Measurements from ENCODE around the gene ANKS3. TPM values are rescaled to one million over a fixed set of nuclear protein-coding genes. Genes with fewer than 3 reads are reported as not detected.
"Not testable (repeated sequence)": the region's sequence is repeated elsewhere in the genome, so short reads cannot be mapped to it uniquely, and the experiment has no call there.

The ANKS3 gene
- total RNA-seq, 4 donors from 2014 or later = 2.4 to 51.7 (median 33.1) TPM

DNA sequence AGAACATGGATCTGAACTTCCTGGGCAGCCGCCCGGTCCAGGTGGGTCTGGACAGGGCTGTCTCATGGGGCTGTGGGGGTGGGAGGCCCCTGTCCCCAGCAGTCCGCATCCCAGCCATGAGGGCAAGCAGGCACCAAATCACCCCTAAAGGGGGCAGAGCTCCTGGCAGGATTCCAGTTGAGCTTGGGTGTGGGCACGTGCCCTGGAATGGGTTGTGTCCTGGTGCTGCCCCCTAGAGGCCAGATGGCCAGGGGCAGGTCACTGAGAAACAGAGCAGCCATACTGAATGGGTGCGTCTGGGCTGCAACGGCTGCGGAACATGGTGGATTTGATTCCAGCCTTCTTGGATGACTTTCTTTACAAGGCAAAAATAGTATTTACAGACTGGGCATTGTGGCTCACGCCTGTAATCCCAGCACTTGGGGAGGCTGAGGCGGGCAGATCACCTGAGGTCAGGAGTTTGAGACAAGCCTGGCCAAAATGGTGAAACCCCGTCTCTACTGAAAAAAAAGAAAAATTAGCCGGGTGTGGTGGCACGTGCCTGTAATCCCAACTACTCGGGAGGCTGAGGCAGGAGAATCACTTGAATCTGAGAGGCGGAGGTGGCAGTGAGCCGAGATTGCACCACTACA lies 83.5 kb downstream of the ANKS3 start:
- H3K27ac ChIP-seq; H3K4me3 ChIP-seq; H3K4me1 ChIP-seq; H3K36me3 ChIP-seq; DNase-seq; H3K9me3 ChIP-seq; H3K27me3 ChIP-seq; intact Hi-C loops (cut with DNase I; ENCODE audit: low total_unique reads): not testable (repeated sequence)
- TF ChIP-seq, protein P1, sequence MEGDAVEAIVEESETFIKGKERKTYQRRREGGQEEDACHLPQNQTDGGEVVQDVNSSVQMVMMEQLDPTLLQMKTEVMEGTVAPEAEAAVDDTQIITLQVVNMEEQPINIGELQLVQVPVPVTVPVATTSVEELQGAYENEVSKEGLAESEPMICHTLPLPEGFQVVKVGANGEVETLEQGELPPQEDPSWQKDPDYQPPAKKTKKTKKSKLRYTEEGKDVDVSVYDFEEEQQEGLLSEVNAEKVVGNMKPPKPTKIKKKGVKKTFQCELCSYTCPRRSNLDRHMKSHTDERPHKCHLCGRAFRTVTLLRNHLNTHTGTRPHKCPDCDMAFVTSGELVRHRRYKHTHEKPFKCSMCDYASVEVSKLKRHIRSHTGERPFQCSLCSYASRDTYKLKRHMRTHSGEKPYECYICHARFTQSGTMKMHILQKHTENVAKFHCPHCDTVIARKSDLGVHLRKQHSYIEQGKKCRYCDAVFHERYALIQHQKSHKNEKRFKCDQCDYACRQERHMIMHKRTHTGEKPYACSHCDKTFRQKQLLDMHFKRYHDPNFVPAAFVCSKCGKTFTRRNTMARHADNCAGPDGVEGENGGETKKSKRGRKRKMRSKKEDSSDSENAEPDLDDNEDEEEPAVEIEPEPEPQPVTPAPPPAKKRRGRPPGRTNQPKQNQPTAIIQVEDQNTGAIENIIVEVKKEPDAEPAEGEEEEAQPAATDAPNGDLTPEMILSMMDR (IDR thresholded peaks at IDR 0.05) = peak in 3 of 4 experiments; percentile 29 to 42 (median 31)

DNA sequence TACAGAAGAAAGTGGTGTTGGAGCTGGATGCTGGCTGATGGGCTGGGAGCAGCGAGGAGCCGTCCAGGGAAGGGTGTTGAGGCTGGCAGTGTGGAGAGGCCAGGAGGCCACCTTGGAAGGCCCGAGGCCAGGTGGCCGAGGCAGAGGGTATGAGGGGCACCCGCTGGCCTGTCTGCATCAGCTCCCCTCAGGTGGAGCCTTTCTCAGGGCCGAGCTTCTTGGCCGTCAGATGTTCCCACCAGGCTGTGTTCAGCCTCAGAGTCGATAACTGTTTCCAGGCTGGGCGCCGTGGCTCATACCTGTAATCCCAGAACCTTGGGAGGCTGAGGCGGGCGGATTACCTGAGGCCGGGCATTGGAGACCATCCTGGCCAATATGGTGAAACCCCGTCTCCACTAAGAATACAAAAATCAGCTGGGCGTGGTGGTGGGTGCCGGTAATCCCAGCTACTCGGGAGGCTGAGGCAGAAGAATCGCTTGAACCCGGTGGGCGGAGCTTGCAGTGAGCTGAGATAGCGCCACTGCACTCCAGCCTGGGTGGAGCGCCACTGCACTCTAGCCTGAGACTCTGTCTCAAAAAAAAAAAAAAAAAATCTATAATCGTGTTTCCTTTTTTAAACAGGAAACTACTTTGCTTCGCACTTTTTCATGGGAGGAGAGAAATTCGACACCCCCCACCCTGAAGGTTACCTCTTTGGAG lies 84.2 kb downstream of the ANKS3 start:
- Histone ChIP-seq H3K4me1 (no peaks in the 10 kb centered on the region), H3K27me3 (no peaks in the 10 kb centered on the region), H3K9me3 (no peaks in the 10 kb centered on the region), H3K27ac (no peak overlapping the region), H3K4me3 (no peak overlapping the region), H3K36me3 (no peaks in the 10 kb centered on the region)
- intact Hi-C loops (cut with DNase I; ENCODE audit: low total_unique reads) = no loop called here
- no peak for TF ChIP-seq POLR2A (IDR thresholded peaks at IDR 0.05)
- TF ChIP-seq, protein P1 (IDR thresholded peaks at IDR 0.05) = no peak
- DNase-seq = no peak

DNA sequence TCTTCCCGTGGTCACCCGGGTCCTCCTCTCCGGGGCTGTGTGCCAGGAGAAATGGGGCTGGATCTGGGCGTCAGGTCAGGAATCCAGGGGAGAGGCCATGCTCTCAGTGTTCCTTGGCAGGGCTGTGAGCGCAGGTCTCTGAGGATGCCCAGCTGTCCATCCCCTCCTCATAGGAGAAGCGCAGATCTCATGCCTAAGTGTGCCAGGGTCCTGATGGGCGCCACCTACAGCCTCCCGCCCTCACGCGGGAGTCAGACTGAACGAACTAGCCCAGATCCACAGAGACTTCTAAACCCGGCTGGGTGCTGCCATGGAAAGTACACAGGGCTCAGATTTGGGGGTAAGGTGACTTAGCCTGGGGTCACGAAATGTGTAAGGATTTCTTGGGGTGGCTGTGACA lies 85.2 kb downstream of the ANKS3 start:
- intact Hi-C loops (cut with DNase I; ENCODE audit: low total_unique reads) = no loop called here
- Histone ChIP-seq H3K36me3 (no peaks in the 10 kb centered on the region), H3K9me3 (no peaks in the 10 kb centered on the region), H3K4me3 (no peak overlapping the region), H3K27me3 (no peaks in the 10 kb centered on the region), H3K27ac (no peak overlapping the region), H3K4me1 (no peaks in the 10 kb centered on the region)
- DNase-seq = no peak
- TF ChIP-seq, protein P1 (IDR thresholded peaks at IDR 0.05) = no peak
- no peak for TF ChIP-seq POLR2A (IDR thresholded peaks at IDR 0.05)

DNA sequence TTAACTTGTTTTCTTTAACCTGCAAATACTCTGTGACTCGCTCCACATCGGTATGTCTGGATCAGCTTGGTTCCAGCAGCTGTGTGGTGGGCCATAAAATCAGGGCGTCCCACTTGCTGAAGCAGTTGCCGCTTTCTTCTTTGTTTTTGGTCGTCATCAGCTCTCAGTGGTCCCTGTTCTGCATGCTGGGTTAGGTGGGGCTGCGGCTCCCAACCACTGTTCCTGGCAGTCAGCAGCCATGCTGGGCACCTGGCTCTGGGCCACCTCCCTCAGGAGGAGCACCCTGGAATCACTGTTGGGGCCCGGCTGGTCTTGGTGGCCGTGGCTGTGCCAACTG lies 86.5 kb downstream of the ANKS3 start:
- H3K36me3 ChIP-seq = no peaks in the 10 kb centered on the region
- intact Hi-C loops (cut with DNase I; ENCODE audit: low total_unique reads) = no loop called here
- no peaks in the 10 kb centered on the region for H3K9me3 ChIP-seq
- TF ChIP-seq POLR2A (IDR thresholded peaks at IDR 0.05) = no peak
- TF ChIP-seq, protein P1 (IDR thresholded peaks at IDR 0.05) = no peak
- H3K27me3 ChIP-seq = no peaks in the 10 kb centered on the region
- no peaks in the 10 kb centered on the region for H3K4me1 ChIP-seq
- DNase-seq = no peak
- H3K27ac ChIP-seq = no peak overlapping the region
- H3K4me3 ChIP-seq = no peak overlapping the region

DNA sequence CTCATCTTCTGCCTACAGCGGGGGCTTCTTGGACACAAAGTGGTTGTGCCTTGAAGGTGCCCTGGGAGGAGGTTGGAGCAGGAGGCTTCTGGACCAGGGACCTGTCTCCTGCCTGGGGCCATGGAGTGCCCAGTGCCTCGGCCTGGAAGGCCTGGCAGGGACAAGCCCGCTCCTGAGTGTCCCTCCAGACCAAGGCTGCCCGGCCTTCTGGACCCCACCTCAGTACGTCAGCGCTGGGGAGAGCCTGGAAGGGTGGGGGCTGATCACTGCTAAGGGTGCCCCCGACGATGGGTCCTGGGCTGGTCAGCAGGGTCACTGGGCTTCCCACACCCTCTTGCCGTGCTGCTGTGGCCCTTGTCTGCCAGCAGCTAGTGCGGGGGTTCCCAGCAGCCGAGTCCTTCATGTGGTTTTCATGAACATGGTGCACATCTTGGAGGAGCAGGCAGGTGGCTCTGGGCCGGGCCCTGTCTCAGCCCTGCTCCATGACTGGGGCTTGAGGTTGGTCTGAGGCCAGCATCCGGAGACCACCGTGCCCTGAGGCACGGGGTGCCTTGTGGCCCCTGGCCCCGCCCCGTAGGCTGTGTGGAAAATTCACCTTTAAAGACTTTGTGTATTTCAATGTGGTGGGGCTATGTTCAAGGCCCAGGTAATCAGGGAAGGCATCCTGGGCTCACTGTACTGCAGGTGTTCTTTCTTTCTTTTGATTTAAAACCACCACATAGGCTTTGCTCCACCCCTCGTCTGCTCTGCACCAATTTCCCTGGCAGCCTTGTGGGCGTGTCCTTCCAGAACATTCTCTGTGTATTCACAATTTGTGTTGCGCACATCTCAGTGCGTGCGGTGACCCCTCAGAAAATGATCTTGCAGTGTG lies 87.1 kb downstream of the ANKS3 start:
- Histone ChIP-seq H3K27ac (no peak overlapping the region), H3K36me3 (no peaks in the 10 kb centered on the region), H3K4me1 (no peaks in the 10 kb centered on the region), H3K4me3 (no peak overlapping the region), H3K9me3 (no peaks in the 10 kb centered on the region), H3K27me3 (no peaks in the 10 kb centered on the region)
- intact Hi-C loops (cut with DNase I; ENCODE audit: low total_unique reads) = no loop called here
- DNase-seq = no peak
- TF ChIP-seq POLR2A (IDR thresholded peaks at IDR 0.05) = no peak
- TF ChIP-seq, protein P1 (IDR thresholded peaks at IDR 0.05) = no peak
